ENCODE measurements around the gene IFI6.
"Not testable (repeated sequence)": the region's sequence is repeated elsewhere in the genome, so short reads cannot be mapped to it uniquely, and the experiment has no call there.

Gene IFI6

GRCh38 chr1:27628712-27629111 is 43.3 kb downstream of the IFI6 start:
- DNase-seq (ENCODE audit: low spot score), result no peak

- DNase-seq (ENCODE audit: low spot score), result not testable (repeated sequence)
Measured at GRCh38 chr1:27627733-27628132, 44.3 kb downstream of the IFI6 start.

- no peak for DNase-seq (ENCODE audit: low spot score)
Measured at GRCh38 chr1:27627061-27627460, 44.9 kb downstream of the IFI6 start.

GRCh38 chr1:27626031-27626935 is 45.7 kb downstream of the IFI6 start:
- no peak for DNase-seq (ENCODE audit: low spot score)

GRCh38 chr1:27624467-27625178 is 47.4 kb downstream of the IFI6 start:
- DNase-seq (ENCODE audit: low spot score), result no peak

- no peak for DNase-seq (ENCODE audit: low spot score)
Measured at GRCh38 chr1:27623327-27624212, 48.4 kb downstream of the IFI6 start.

GRCh38 chr1:27622828-27623227 is 49.2 kb downstream of the IFI6 start:
- no peak for DNase-seq (ENCODE audit: low spot score)

GRCh38 chr1:27621051-27621920 is 50.7 kb downstream of the IFI6 start:
- no peak for DNase-seq (ENCODE audit: low spot score)

GRCh38 chr1:27619782-27620438 is 52.1 kb downstream of the IFI6 start:
- DNase-seq (ENCODE audit: low spot score), result not testable (repeated sequence)

GRCh38 chr1:27618341-27619082 is 53.5 kb downstream of the IFI6 start:
- DNase-seq (ENCODE audit: low spot score), result no peak

GRCh38 chr1:27617420-27617819 is 54.6 kb downstream of the IFI6 start:
- DNase-seq (ENCODE audit: low spot score), result no peak

GRCh38 chr1:27616441-27616840 is 55.6 kb downstream of the IFI6 start:
- no peak for DNase-seq (ENCODE audit: low spot score)
